Choroid plexus epithelial cell (primary cell): Measurements from ENCODE around the gene TWNK.

ENCODE experiments used
- DNase-seq: peaks from one replicate; pipeline ENCODE4 v3.0.0-alpha.2; 2010; ENCODE audit warnings: low read depth
- H3K4me3 ChIP-seq: 2 replicates; pipeline ENCODE4 v1.5.1; 2011; ENCODE audit warnings: low read depth, mild to moderate bottlenecking, control low read depth, low read length, moderate library complexity
- TF ChIP-seq, protein P1 (sequence below): conservative IDR thresholded peaks from 2 replicates; pipeline ENCODE4 v1.5.1; 2011; ENCODE audit warnings: low read depth, mild to moderate bottlenecking, control low read depth, inconsistent platforms, low read length, moderate library complexity

TWNK gene

DNA sequence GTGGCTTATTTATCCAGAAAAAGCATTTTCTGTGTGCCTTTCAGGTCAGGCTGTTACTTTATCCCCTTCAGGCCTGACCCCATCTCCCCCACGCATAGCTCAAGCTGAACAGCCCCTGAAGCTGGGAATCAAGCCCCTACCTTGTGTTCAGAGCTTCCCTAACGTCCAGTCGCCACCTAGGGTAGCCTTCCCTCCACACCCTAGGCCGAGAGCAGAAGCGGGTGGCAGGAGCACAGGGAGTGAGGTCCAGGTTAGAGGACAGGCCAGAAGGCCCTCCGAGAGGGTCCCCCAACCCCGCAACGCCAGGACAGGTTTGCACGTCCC is 18.5 kb upstream of the TWNK start:
- H3K4me3 ChIP-seq: peak overlapping the region; percentile 67
- TF ChIP-seq, protein P1, sequence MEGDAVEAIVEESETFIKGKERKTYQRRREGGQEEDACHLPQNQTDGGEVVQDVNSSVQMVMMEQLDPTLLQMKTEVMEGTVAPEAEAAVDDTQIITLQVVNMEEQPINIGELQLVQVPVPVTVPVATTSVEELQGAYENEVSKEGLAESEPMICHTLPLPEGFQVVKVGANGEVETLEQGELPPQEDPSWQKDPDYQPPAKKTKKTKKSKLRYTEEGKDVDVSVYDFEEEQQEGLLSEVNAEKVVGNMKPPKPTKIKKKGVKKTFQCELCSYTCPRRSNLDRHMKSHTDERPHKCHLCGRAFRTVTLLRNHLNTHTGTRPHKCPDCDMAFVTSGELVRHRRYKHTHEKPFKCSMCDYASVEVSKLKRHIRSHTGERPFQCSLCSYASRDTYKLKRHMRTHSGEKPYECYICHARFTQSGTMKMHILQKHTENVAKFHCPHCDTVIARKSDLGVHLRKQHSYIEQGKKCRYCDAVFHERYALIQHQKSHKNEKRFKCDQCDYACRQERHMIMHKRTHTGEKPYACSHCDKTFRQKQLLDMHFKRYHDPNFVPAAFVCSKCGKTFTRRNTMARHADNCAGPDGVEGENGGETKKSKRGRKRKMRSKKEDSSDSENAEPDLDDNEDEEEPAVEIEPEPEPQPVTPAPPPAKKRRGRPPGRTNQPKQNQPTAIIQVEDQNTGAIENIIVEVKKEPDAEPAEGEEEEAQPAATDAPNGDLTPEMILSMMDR: no peak
- DNase-seq: no peak

DNA sequence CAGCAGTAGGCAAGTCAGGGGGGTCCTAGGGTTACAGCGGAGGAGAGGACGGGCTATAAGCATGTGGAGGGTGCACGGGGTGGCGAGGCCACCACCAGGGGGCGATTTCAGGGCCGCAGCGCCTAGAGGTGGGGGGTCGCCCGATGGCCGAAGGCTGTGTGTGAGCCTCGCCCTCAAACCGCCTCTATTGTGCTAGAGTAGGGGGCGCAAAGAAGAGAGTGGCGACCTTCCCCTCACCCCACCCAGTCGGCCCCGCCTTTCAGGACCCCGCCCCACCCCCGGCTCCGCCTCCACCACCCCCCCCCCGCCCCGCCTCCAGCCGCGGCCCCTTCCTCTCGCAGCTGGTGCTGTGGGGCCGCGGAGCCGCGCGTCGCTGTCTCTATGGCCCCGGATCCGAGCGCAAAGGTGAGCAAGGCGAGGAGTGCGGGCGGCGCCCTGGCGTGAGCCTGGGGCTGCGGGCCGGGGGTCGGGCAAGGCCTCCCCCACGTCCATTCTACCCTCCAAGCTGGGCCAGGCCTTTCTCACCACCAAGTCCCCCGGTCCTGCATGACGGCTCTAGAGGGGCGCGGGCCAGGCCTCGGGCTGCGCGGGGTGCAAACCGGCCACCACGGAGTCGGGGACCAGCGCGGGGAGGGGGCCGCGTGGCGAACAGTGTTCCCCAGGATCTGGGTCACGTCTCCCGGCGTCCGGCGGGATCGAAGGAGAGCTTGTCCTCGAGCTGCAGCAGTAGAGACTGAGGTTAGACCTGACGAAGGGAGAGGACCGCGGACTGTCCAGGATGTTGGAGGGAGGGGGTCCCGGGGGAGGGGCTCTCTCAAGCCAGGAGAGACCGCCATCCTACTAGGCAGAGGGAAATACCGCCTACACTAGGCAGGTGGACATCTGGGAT is 17.9 kb upstream of the TWNK start, which contains the start of gene SEMA4G:
Gene SEMA4G, plus strand, starts transcription at position 318 of the 889 bp plus-strand sequence. CDS start 3,409 bp downstream, outside the sequence.
- peak; percentile 28 for DNase-seq
- H3K4me3 ChIP-seq: peak within 1 kb of the TSS; percentile 67
- TF ChIP-seq, protein P1: peak; percentile 80

DNA sequence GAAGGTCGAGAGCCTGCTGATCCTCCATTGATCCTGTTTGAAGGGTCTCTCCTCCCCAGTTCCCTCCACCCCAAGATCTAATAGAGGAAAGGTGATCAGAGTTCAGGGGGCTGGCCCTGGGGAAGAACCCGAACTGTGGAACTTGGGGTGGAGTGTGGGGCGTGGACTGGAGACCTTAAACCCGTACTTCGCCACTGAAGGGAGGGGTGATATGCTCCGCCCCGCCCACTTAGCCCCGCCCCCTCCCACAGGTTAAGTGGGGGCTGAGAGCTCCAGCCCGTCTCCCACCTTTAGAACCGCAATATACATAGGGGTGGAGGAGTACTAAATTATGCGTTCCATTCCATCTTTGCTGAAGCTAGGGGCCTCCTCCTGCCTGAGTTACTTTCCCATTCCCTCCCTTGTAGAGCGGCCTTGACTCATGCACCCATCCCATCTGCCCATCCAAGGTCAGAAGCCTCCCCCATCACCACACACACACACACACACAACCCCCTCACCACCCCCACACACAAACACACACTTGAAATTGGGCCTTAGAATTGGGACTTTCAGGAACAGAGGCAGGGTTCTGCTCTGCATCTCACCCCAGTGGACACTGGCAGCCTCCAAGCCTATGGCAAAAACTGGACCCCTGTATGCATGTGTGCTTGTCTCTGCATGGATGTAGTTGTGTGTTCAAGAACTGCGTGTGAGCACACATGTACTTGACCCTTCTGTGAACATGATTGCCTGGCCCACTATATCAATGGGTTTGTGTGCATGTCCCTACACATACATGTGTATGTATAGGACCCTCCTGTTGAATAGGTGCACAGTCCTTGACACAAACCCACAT is 17.0 kb upstream of the TWNK start:
- H3K4me3 ChIP-seq: peak overlapping the region; percentile 67
- DNase-seq: no peak
- TF ChIP-seq, protein P1: no peak

DNA sequence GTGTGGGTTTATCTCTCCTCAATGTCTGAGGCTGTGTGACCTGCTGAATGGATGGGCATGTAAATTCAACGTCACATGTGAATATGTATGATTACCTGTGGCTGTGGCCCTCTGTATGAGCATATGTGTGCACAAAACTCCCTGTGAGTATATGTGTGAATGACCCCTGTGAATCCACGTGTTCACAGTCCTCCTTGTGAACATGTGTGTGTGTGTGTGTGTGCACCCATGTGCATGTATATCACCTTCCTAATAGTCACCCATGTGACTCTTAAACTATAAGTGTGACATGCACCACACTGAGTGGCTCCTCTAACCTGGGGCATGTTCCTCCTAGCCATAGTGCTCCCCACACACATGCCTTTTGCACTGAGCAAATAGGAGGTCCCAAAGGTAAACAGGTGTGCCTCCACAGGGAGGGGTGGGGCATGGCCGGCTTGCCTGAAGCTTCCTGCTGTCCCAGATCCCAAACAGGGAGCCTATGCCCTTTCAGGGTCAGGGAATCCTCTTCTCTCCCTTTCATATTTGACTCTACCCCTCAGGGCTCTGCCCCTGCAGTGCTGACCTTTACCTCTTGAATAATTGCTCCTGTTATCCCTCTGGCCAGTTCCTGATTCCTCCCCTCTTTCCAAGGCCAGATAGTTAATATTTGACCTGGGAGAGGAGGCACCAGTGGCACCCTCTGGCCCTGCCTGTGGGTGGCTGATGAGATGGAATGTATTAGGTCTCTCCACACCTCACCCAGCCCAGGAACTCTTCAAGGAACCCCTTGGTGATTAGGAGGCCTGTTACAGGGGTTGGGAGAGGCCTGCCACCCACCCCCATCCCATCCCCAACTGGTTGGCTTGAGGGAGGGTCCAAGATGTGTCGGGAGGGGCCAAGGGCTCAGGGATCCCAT is 16.2 kb upstream of the TWNK start:
- no peak for DNase-seq
- TF ChIP-seq, protein P1: no peak

DNA sequence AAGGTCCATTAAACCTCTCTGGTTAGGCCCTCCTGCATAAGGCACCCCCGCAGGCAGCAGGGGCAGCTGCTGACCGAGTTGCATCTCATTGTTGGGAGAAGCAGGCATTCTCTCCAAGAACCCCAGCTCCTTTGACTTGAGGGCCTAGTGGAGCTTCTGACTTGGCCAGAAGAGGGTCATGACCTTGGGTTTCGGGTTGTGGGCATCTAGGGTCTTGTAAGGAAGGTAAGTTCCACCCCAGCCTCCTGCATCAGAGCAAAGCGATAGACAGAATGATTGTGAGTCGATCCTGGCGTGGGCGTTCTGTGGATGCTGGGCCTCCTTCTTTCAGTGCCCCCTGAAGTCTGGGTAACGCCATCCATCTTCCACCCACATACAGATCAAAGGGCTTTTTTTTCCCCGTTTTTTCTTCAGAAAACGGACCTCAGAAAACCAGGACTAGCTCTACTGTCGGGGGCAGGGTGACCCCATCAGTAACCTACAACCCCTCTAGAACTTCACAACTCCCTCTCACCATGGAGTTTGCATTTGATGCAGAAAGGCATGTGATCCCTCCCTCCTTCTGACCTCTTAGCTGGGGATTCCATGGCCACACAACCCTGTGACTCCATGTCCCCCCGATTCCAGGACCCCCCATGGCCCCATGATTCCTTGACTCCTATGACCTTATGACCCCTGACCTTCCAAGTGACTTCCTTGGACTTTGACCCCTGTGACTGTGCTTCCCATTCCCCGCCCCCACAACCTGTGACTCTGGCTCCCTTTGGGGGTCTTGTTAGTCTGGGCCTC is 15.0 kb upstream of the TWNK start:
- no peak overlapping the region for H3K4me3 ChIP-seq
- TF ChIP-seq, protein P1: no peak
- DNase-seq: no peak

More for the DNA sequence above, 16.2 kb upstream of the TWNK start:
- no peak overlapping the region for H3K4me3 ChIP-seq
